ENCODE data around the gene SUPT3H.

Gene SUPT3H

DNA sequence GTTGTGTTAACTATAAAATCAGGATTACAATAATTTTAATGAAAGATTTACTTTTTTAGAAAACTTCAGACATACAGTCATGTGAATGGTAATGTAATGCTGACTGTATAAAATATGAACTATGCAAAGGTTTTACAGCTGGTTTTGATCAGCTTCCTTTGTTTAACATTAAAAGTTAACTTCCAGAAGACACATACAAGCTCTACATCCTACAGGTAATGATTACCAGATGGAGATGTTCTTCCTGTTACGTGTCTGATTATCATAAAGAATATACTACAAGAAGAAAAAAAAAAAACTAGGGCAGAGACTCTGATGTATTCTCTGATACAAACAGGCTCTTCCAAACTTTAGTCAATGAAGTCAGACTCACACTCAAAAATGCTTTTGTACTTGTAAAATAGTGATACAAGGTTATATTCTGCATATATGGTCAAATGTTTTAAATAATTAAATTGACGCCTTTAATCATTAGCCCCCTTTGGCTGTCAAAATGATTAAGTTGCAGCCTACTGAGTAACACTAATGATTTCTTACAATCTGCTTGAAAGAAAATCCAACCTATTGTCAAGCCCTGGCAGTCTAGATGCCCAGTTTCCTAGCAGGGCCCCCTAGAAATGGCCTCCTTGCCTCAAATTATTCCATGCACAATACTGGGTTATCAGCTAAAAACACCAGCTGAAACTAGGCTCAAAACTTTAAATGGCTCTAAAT, 301.4 kb downstream of the SUPT3H start:
- Histone ChIP-seq H2BK5ac (ENCODE audit: low read length) (no peak overlapping the region), H2AK5ac (ENCODE audit: low read length) (no peak overlapping the region), H3K4me2 (ENCODE audit: low read length) (no peak overlapping the region), H4K5ac (ENCODE audit: low read length) (no peak overlapping the region), H2BK120ac (ENCODE audit: low read depth, low read length) (no peak overlapping the region), H3K27ac (ENCODE audit: low read depth, low read length) (no peak overlapping the region), H3K36me3 (ENCODE audit: control insufficient read depth, insufficient read depth, low read length) (no peaks in the 10 kb centered on the region), H3K56ac (ENCODE audit: low read length) (no peak overlapping the region), H3K4me1 (ENCODE audit: control insufficient read depth, low read depth, low read length) (no peaks in the 10 kb centered on the region), H3K9ac (ENCODE audit: low read length) (no peak overlapping the region), H3K27me3 (ENCODE audit: insufficient read depth, low read length, poor library complexity) (no peaks in the 10 kb centered on the region), H3K4me3 (ENCODE audit: low read length) (no peak overlapping the region), H3K4ac (ENCODE audit: low read depth, low read length) (no peak overlapping the region), H3K23ac (ENCODE audit: low read length) (no peak overlapping the region), H3K18ac (ENCODE audit: low read length) (no peak overlapping the region), H3K79me2 (ENCODE audit: control insufficient read depth, insufficient read depth, low read length) (no peaks in the 10 kb centered on the region), H3K79me1 (ENCODE audit: low read length) (no peaks in the 10 kb centered on the region), H2BK15ac (replicated peaks; ENCODE audit: low read depth) (no peak overlapping the region), H4K8ac (ENCODE audit: low read depth, low read length) (no peak overlapping the region)
- DNase-seq, result no peak
- whole genome bisulfite sequencing (ENCODE audit: extremely low coverage, insufficient coverage, low lambda C conversion rate), result no CpG with 5 or more reads among the region's 2 CpGs

DNA sequence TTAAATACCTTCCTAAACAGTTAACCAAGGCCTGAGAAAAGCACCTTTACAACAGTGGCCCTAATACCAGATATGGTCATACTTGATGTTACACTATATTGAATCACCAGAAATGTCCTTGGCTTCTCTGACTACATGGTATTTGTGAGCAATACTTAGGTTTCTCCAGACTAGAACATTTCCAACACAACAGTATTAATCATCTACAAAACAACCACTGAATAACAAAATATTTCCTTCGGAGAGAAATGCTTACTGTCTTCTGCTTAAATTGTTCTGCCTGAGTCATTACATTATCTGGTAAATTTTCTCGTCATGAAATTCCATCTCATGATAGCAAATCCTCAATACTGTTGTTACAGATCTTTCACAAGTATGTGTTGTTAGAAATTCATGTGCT, 302.5 kb downstream of the SUPT3H start:
- no CpG with 5 or more reads among the region's 2 CpGs for WGBS (ENCODE audit: extremely low coverage, insufficient coverage, low lambda C conversion rate)
- Histone ChIP-seq H3K79me2 (ENCODE audit: control insufficient read depth, insufficient read depth, low read length) (no peaks in the 10 kb centered on the region), H3K27ac (ENCODE audit: low read depth, low read length) (no peak overlapping the region), H4K5ac (ENCODE audit: low read length) (no peak overlapping the region), H2BK120ac (ENCODE audit: low read depth, low read length) (no peak overlapping the region), H2AK5ac (ENCODE audit: low read length) (no peak overlapping the region), H3K18ac (ENCODE audit: low read length) (no peak overlapping the region), H3K56ac (ENCODE audit: low read length) (no peak overlapping the region), H2BK5ac (ENCODE audit: low read length) (no peak overlapping the region), H3K4me3 (ENCODE audit: low read length) (no peak overlapping the region), H3K79me1 (ENCODE audit: low read length) (no peaks in the 10 kb centered on the region), H3K4me2 (ENCODE audit: low read length) (no peak overlapping the region), H3K9ac (ENCODE audit: low read length) (no peak overlapping the region), H3K4me1 (ENCODE audit: control insufficient read depth, low read depth, low read length) (no peaks in the 10 kb centered on the region), H2BK15ac (replicated peaks; ENCODE audit: low read depth) (no peak overlapping the region), H3K23ac (ENCODE audit: low read length) (no peak overlapping the region), H4K8ac (ENCODE audit: low read depth, low read length) (no peak overlapping the region), H3K36me3 (ENCODE audit: control insufficient read depth, insufficient read depth, low read length) (no peaks in the 10 kb centered on the region), H3K4ac (ENCODE audit: low read depth, low read length) (no peak overlapping the region), H3K27me3 (ENCODE audit: insufficient read depth, low read length, poor library complexity) (no peaks in the 10 kb centered on the region)
- DNase-seq, result no peak

DNA sequence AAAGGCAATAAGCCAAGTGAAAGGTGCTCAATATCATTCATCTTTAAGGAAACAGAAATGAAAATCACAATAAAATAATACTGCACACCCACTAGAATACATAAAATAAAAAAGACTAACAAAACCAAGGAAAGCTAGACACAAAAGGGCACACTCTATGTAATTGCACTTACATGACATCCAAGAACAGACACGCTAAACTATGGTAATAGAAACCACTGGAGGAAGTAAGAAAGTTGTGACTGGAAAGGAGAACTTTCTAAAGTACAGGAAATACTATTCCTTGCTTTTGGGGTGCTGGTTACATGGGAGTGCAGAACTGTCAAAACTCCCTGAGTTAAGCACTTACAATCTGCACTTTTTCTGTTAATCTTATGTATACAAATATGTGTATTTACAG, 303.3 kb downstream of the SUPT3H start:
- no CpG with 5 or more reads among the region's 1 CpG for WGBS (ENCODE audit: extremely low coverage, insufficient coverage, low lambda C conversion rate)
- no peak overlapping the region for H4K8ac ChIP-seq (ENCODE audit: low read depth, low read length)
- no peak overlapping the region for H2BK120ac ChIP-seq (ENCODE audit: low read depth, low read length)
- H3K4ac ChIP-seq (ENCODE audit: low read depth, low read length), result no peak overlapping the region
- no peak for DNase-seq
- no peak overlapping the region for H3K27ac ChIP-seq (ENCODE audit: low read depth, low read length)
- H3K56ac ChIP-seq (ENCODE audit: low read length), result no peak overlapping the region
- H3K79me1 ChIP-seq (ENCODE audit: low read length), result no peaks in the 10 kb centered on the region
- no peak overlapping the region for H3K4me2 ChIP-seq (ENCODE audit: low read length)
- no peak overlapping the region for H3K18ac ChIP-seq (ENCODE audit: low read length)
- H3K9ac ChIP-seq (ENCODE audit: low read length), result no peak overlapping the region
- H2AK5ac ChIP-seq (ENCODE audit: low read length), result no peak overlapping the region
- no peaks in the 10 kb centered on the region for H3K36me3 ChIP-seq (ENCODE audit: control insufficient read depth, insufficient read depth, low read length)
- H3K27me3 ChIP-seq (ENCODE audit: insufficient read depth, low read length, poor library complexity), result no peaks in the 10 kb centered on the region
- H3K23ac ChIP-seq (ENCODE audit: low read length), result no peak overlapping the region
- H2BK15ac ChIP-seq (replicated peaks; ENCODE audit: low read depth), result no peak overlapping the region
- no peak overlapping the region for H4K5ac ChIP-seq (ENCODE audit: low read length)
- no peaks in the 10 kb centered on the region for H3K4me1 ChIP-seq (ENCODE audit: control insufficient read depth, low read depth, low read length)
- H3K4me3 ChIP-seq (ENCODE audit: low read length), result no peak overlapping the region
- H3K79me2 ChIP-seq (ENCODE audit: control insufficient read depth, insufficient read depth, low read length), result no peaks in the 10 kb centered on the region
- no peak overlapping the region for H2BK5ac ChIP-seq (ENCODE audit: low read length)

DNA sequence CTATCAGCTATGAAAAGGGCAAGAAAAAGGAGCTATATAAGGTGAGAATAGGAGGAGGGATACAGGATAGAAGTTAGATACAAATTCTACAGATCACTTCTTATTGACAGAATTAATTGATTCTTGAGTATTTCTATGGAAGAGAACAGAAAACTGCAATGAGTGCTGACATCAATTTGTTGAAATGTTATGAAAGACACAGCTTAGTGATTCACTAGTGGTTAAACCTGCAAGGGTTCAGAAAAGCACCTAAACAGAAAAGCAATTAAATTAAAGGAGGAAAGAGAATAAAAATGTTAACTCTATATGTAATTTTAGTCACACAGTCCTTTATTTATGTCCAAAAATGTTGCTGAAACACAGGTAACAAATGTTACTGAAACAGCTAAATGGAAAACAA, 304.0 kb downstream of the SUPT3H start:
- Histone ChIP-seq H2BK5ac (ENCODE audit: low read length) (no peak overlapping the region), H3K4me2 (ENCODE audit: low read length) (no peak overlapping the region), H3K79me2 (ENCODE audit: control insufficient read depth, insufficient read depth, low read length) (no peaks in the 10 kb centered on the region), H3K4ac (ENCODE audit: low read depth, low read length) (no peak overlapping the region), H2BK15ac (replicated peaks; ENCODE audit: low read depth) (no peak overlapping the region), H4K8ac (ENCODE audit: low read depth, low read length) (no peak overlapping the region), H3K18ac (ENCODE audit: low read length) (no peak overlapping the region), H3K9ac (ENCODE audit: low read length) (no peak overlapping the region), H3K23ac (ENCODE audit: low read length) (no peak overlapping the region), H4K5ac (ENCODE audit: low read length) (no peak overlapping the region), H3K4me1 (ENCODE audit: control insufficient read depth, low read depth, low read length) (no peaks in the 10 kb centered on the region), H3K36me3 (ENCODE audit: control insufficient read depth, insufficient read depth, low read length) (no peaks in the 10 kb centered on the region), H2BK120ac (ENCODE audit: low read depth, low read length) (no peak overlapping the region), H3K27me3 (ENCODE audit: insufficient read depth, low read length, poor library complexity) (no peaks in the 10 kb centered on the region), H3K4me3 (ENCODE audit: low read length) (no peak overlapping the region), H3K27ac (ENCODE audit: low read depth, low read length) (no peak overlapping the region), H3K56ac (ENCODE audit: low read length) (no peak overlapping the region), H2AK5ac (ENCODE audit: low read length) (no peak overlapping the region), H3K79me1 (ENCODE audit: low read length) (no peaks in the 10 kb centered on the region)
- DNase-seq, result no peak

DNA sequence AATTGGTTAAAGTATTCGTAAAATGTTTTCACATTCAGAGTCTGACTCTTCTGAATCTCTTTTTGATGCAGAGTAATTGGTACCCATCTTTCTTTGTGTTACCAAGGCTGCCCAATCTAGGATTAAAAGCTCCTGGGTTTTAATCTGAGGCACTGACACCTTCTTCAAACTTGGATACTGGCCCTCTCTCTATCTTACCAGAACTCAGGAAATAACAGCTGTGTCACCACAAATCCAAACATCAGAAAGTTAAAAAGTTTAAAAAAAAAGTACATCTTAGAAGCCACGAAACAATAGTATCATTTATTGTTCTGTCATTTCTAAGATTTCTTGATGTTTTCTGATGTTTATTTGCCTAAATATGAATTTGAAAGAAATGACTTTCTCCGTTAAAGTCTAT, 305.1 kb downstream of the SUPT3H start:
- Histone ChIP-seq H3K9ac (ENCODE audit: low read length) (no peak overlapping the region), H4K5ac (ENCODE audit: low read length) (no peak overlapping the region), H2BK15ac (replicated peaks; ENCODE audit: low read depth) (no peak overlapping the region), H2BK5ac (ENCODE audit: low read length) (no peak overlapping the region), H3K4me2 (ENCODE audit: low read length) (no peak overlapping the region), H3K4me1 (ENCODE audit: control insufficient read depth, low read depth, low read length) (no peaks in the 10 kb centered on the region), H3K27me3 (ENCODE audit: insufficient read depth, low read length, poor library complexity) (no peaks in the 10 kb centered on the region), H3K4me3 (ENCODE audit: low read length) (no peak overlapping the region), H2BK120ac (ENCODE audit: low read depth, low read length) (no peak overlapping the region), H3K56ac (ENCODE audit: low read length) (no peak overlapping the region), H2AK5ac (ENCODE audit: low read length) (no peak overlapping the region), H3K36me3 (ENCODE audit: control insufficient read depth, insufficient read depth, low read length) (no peaks in the 10 kb centered on the region), H3K79me1 (ENCODE audit: low read length) (no peaks in the 10 kb centered on the region), H3K79me2 (ENCODE audit: control insufficient read depth, insufficient read depth, low read length) (no peaks in the 10 kb centered on the region), H4K8ac (ENCODE audit: low read depth, low read length) (no peak overlapping the region), H3K4ac (ENCODE audit: low read depth, low read length) (no peak overlapping the region), H3K23ac (ENCODE audit: low read length) (no peak overlapping the region), H3K27ac (ENCODE audit: low read depth, low read length) (no peak overlapping the region), H3K18ac (ENCODE audit: low read length) (no peak overlapping the region)
- peak; percentile 20 for DNase-seq
- WGBS (ENCODE audit: extremely low coverage, insufficient coverage, low lambda C conversion rate), result no CpG with 5 or more reads among the region's 3 CpGs

DNA sequence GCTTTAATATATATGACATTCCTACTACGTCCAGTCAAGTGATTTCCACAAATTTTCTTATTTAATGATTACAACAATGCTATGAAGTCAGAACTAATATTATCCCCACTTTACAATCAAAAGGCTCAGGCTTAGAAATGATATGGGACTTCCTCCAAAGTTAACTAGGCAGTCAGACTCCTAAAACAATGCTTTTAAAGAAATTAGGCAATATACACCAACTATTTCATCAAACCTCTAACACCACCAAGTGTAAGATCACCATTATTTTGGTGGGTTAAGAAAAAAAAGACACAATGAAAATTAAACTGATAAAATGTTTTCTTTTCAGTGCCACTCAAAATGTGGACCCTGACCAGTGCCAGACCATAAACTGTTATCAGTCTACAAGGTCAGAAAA, 305.7 kb downstream of the SUPT3H start:
- DNase-seq, result no peak
- H3K4ac ChIP-seq (ENCODE audit: low read depth, low read length), result no peak overlapping the region
- WGBS (ENCODE audit: extremely low coverage, insufficient coverage, low lambda C conversion rate), result no CpG with 5 or more reads among the region's 1 CpG

More for the DNA sequence above, 305.7 kb downstream of the SUPT3H start:
- Histone ChIP-seq H3K18ac (ENCODE audit: low read length) (no peak overlapping the region), H3K27ac (ENCODE audit: low read depth, low read length) (no peak overlapping the region), H2BK120ac (ENCODE audit: low read depth, low read length) (no peak overlapping the region), H3K79me1 (ENCODE audit: low read length) (no peaks in the 10 kb centered on the region), H4K5ac (ENCODE audit: low read length) (no peak overlapping the region), H4K8ac (ENCODE audit: low read depth, low read length) (no peak overlapping the region), H3K4me1 (ENCODE audit: control insufficient read depth, low read depth, low read length) (no peaks in the 10 kb centered on the region), H2BK15ac (replicated peaks; ENCODE audit: low read depth) (no peak overlapping the region), H3K4me3 (ENCODE audit: low read length) (no peak overlapping the region), H3K56ac (ENCODE audit: low read length) (no peak overlapping the region), H3K79me2 (ENCODE audit: control insufficient read depth, insufficient read depth, low read length) (no peaks in the 10 kb centered on the region), H2AK5ac (ENCODE audit: low read length) (no peak overlapping the region), H2BK5ac (ENCODE audit: low read length) (no peak overlapping the region), H3K27me3 (ENCODE audit: insufficient read depth, low read length, poor library complexity) (no peaks in the 10 kb centered on the region), H3K9ac (ENCODE audit: low read length) (no peak overlapping the region), H3K4me2 (ENCODE audit: low read length) (no peak overlapping the region), H3K36me3 (ENCODE audit: control insufficient read depth, insufficient read depth, low read length) (no peaks in the 10 kb centered on the region), H3K23ac (ENCODE audit: low read length) (no peak overlapping the region)
